ENCODE data around the gene LLGL2. TPM values are rescaled to one million over a fixed set of nuclear protein-coding genes. Genes with fewer than 3 reads are reported as not detected.

The LLGL2 gene
- total RNA-seq, 2 experiments from 2014 or later = 12.6 to 21.6 TPM

- Histone ChIP-seq H3K36me3 (ENCODE audit: insufficient read depth, low read length) (no peaks in the 10 kb centered on the region), H3K9me3 (ENCODE audit: low read length) (no peaks in the 10 kb centered on the region), H4K20me1 (ENCODE audit: insufficient read depth, low read length) (no peaks in the 10 kb centered on the region), H3K4me3 (ENCODE audit: low read depth, low read length, poor library complexity, severe bottlenecking) (no peak overlapping the region), H3K27ac (ENCODE audit: low read depth, low read length, poor library complexity, severe bottlenecking) (no peak overlapping the region), H3K9me2 (ENCODE audit: insufficient read depth, low read length) (no peaks in the 10 kb centered on the region), H3K4me2 (ENCODE audit: low read length) (no peak overlapping the region), H2AFZ (ENCODE audit: low read length) (no peak overlapping the region), H3K79me2 (ENCODE audit: insufficient read depth, low read depth, low read length) (no peaks in the 10 kb centered on the region), H3K4me1 (ENCODE audit: insufficient read depth, low read length, poor library complexity, severe bottlenecking) (peaks cover 43% of the 10 kb centered on the region)
- BruUV-seq (replicated peaks) = no TSS peak
- no peak for DNase-seq (ENCODE audit: low spot score)
- ChIA-PET CTCF (ENCODE audit: unreplicated experiment) (no interaction called here), POLR2A (interaction anchor here (0.6 to 0.7 kb wide), 2 partner anchors 380 to 701 kb away, joined by 3 to 4 read pairs; no protein-coding TSS in a partner anchor)
- TF ChIP-seq CTCF (conservative IDR thresholded peaks at IDR 0.05; ENCODE audit: low read length) (no peak), EZH2phosphoT487 (IDR thresholded peaks at IDR 0.05; ENCODE audit: borderline replicate concordance, low read depth, low read length) (no peak)
- intact Hi-C loops (cut with micrococcal nuclease; ENCODE audit: unreplicated experiment) = loop anchor here (5.0 kb wide), 1 partner anchor 51 kb away; the partner anchor contains the start of genes CASKIN2 and TSEN54
Measured at GRCh38 chr17:75568412-75569255, 43.1 kb downstream of the LLGL2 start.

- H4K20me1 ChIP-seq (ENCODE audit: insufficient read depth, low read length) = no peaks in the 10 kb centered on the region
- H2AFZ ChIP-seq (ENCODE audit: low read length) = no peak overlapping the region
- no peaks in the 10 kb centered on the region for H3K9me3 ChIP-seq (ENCODE audit: low read length)
- BruUV-seq (replicated peaks) = no TSS peak
- no peaks in the 10 kb centered on the region for H3K36me3 ChIP-seq (ENCODE audit: insufficient read depth, low read length)
- H3K9me2 ChIP-seq (ENCODE audit: insufficient read depth, low read length) = no peaks in the 10 kb centered on the region
- intact Hi-C loops (cut with micrococcal nuclease; ENCODE audit: unreplicated experiment) = loop anchor here (2.0 kb wide), 2 partner anchors 19 to 45 kb away; partner anchors contain the start of gene LLGL2
- no peak for DNase-seq (ENCODE audit: low spot score)
- H3K4me3 ChIP-seq (ENCODE audit: low read depth, low read length, poor library complexity, severe bottlenecking) = no peak overlapping the region
- H3K27ac ChIP-seq (ENCODE audit: low read depth, low read length, poor library complexity, severe bottlenecking) = peak overlapping the region; percentile 61
- H3K4me2 ChIP-seq (ENCODE audit: low read length) = no peak overlapping the region
- POLR2A ChIA-PET = interaction anchor here (0.5 to 3.4 kb wide), 5 partner anchors 13 to 93 kb away, joined by 3 to 18 read pairs (median 4); partner anchors contain the start of gene TSEN54
- no peak for TF ChIP-seq CTCF (conservative IDR thresholded peaks at IDR 0.05; ENCODE audit: low read length)
- no peak for TF ChIP-seq EZH2phosphoT487 (IDR thresholded peaks at IDR 0.05; ENCODE audit: borderline replicate concordance, low read depth, low read length)
- H3K79me2 ChIP-seq (ENCODE audit: insufficient read depth, low read depth, low read length) = no peaks in the 10 kb centered on the region
- peaks cover 43% of the 10 kb centered on the region for H3K4me1 ChIP-seq (ENCODE audit: insufficient read depth, low read length, poor library complexity, severe bottlenecking)
- CTCF ChIA-PET (ENCODE audit: unreplicated experiment) = interaction anchor here (1.1 kb wide), 1 partner anchor 183 kb away, joined by 4 read pairs; no protein-coding TSS in a partner anchor
Measured at GRCh38 chr17:75570034-75570676, 44.7 kb downstream of the LLGL2 start.
